T-helper 1 cell treated with Interleukin-12 subunit alpha and Interleukin-12 subunit beta and Interleukin-4 antibody, amounts not matched to agents 30 μg/mL and 1 μg/mL, for 36 hours (primary cell): ENCODE data around the gene MICOS13.
"Not testable (repeated sequence)": the region's sequence is repeated elsewhere in the genome, so short reads cannot be mapped to it uniquely, and the experiment has no call there.

Experiments
- H3K27ac Mint-ChIP-seq: one replicate; pipeline ENCODE4 v1.8.0; 2021; ENCODE audit warnings: mild to moderate bottlenecking, mixed read lengths
- H3K27me3 Mint-ChIP-seq: one replicate; pipeline ENCODE4 v1.8.0; 2021; ENCODE audit warnings: low read depth, mixed read lengths
- H3K36me3 Mint-ChIP-seq: one replicate; pipeline ENCODE4 v1.8.0; 2021; ENCODE audit warnings: low read depth, mixed read lengths
- H3K4me1 Mint-ChIP-seq: one replicate; pipeline ENCODE4 v1.8.0; 2021; ENCODE audit warnings: low read depth, mixed read lengths
- H3K4me3 Mint-ChIP-seq: one replicate; pipeline ENCODE4 v1.8.0; 2021; ENCODE audit warnings: mild to moderate bottlenecking, moderate library complexity, mixed read lengths
- H3K9me3 Mint-ChIP-seq: one replicate; pipeline ENCODE4 v1.8.0; 2021; ENCODE audit warnings: mixed read lengths

The MICOS13 gene

GRCh38 chr19:5707576-5708575 lies 27.6 kb upstream of the MICOS13 start:
- Mint-ChIP-seq H3K9me3 (no peaks in the 10 kb centered on the region), H3K27me3 (no peaks in the 10 kb centered on the region), H3K4me3 (no peak overlapping the region), H3K4me1 (no peaks in the 10 kb centered on the region), H3K27ac (no peak overlapping the region), H3K36me3 (peaks cover 19% of the 10 kb centered on the region)

DNA sequence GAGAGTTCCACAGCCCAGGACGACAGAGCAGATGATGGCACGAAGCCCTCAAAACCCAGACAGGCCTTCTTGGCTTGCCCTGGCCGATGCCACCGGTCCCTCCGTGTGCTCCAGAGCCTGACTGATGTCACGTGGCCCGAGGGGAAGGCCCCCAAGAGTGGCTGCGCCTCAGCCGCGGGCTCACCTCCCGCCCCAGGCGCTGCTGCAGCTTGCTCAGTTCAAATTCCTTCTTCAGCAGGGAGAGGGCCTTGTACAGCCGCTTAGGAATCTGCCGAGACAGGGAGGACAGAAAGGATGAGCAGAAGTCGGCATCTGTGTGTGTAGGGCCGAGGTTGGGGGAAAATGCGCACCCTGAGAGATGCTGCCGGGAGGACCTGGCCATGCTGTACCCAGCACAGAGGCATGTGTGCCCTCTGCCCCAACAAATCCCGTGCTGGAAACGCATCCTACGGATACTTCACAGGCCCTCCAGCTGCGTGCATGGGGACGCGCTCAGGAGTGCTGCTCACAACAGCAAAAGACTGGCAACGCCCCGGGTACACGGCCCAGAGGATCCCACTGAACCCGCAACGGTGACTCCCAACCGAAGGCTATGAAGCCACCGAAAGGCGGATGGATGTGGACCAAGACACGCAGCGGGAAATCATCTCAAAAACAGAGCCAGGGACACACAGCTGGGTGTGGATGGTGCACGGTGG lies 26.7 kb upstream of the MICOS13 start:
- no peak overlapping the region for H3K27ac Mint-ChIP-seq
- H3K4me3 Mint-ChIP-seq, result no peak overlapping the region
- H3K27me3 Mint-ChIP-seq, result no peaks in the 10 kb centered on the region
- H3K36me3 Mint-ChIP-seq, result peaks cover 15% of the 10 kb centered on the region
- no peaks in the 10 kb centered on the region for H3K4me1 Mint-ChIP-seq
- no peaks in the 10 kb centered on the region for H3K9me3 Mint-ChIP-seq

DNA sequence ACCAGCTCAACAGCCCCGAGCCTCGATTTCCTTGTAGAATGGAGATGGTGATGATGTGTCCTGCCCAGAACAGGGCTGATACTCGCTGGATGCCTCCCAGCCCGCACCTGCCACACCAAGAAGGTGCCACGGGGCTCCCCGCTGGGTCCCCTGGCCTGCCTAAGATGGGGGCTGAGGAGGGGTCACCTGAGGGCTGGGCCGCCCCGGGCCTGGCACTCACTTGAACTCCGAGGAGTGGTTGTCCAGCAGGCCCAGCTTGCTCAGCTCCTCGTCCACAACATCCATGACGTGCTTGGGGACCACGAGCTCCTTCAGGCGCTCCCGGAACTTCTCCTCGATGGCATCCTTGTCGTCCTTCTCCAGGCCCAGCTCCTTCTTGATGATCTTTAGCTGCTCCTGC lies 25.2 kb upstream of the MICOS13 start:
- no peak overlapping the region for H3K4me3 Mint-ChIP-seq
- H3K27me3 Mint-ChIP-seq, result no peaks in the 10 kb centered on the region
- no peaks in the 10 kb centered on the region for H3K9me3 Mint-ChIP-seq
- no peaks in the 10 kb centered on the region for H3K4me1 Mint-ChIP-seq
- H3K36me3 Mint-ChIP-seq, result peaks cover 20% of the 10 kb centered on the region
- no peak overlapping the region for H3K27ac Mint-ChIP-seq

- H3K9me3 Mint-ChIP-seq, result no peaks in the 10 kb centered on the region
- no peaks in the 10 kb centered on the region for H3K4me1 Mint-ChIP-seq
- H3K4me3 Mint-ChIP-seq, result no peak overlapping the region
- no peaks in the 10 kb centered on the region for H3K27me3 Mint-ChIP-seq
- H3K27ac Mint-ChIP-seq, result no peak overlapping the region
- peaks cover 21% of the 10 kb centered on the region for H3K36me3 Mint-ChIP-seq
Measured at GRCh38 chr19:5703819-5704818, 23.8 kb upstream of the MICOS13 start.

DNA sequence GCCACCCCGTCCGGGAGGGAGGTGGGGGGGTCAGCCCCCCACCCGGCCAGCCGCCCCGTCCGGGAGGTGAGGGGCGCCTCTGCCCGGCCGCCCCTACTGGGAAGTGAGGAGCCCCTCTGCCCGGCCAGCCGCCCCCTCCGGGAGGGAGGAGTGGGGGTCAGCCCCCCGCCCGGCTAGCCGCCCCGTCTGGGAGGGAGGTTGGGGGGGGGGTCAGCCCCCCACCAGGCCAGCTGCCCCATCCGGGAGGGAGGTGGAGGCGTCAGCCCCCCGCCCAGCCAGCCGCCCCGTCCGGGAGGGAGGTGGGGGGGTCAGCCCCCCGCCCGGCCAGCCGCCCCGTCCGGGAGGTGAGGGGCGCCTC lies 21.7 kb upstream of the MICOS13 start:
- not testable (repeated sequence) for H3K4me1 Mint-ChIP-seq, H3K27ac Mint-ChIP-seq, H3K9me3 Mint-ChIP-seq, H3K4me3 Mint-ChIP-seq, H3K27me3 Mint-ChIP-seq
- peaks cover 23% of the 10 kb centered on the region for H3K36me3 Mint-ChIP-seq

DNA sequence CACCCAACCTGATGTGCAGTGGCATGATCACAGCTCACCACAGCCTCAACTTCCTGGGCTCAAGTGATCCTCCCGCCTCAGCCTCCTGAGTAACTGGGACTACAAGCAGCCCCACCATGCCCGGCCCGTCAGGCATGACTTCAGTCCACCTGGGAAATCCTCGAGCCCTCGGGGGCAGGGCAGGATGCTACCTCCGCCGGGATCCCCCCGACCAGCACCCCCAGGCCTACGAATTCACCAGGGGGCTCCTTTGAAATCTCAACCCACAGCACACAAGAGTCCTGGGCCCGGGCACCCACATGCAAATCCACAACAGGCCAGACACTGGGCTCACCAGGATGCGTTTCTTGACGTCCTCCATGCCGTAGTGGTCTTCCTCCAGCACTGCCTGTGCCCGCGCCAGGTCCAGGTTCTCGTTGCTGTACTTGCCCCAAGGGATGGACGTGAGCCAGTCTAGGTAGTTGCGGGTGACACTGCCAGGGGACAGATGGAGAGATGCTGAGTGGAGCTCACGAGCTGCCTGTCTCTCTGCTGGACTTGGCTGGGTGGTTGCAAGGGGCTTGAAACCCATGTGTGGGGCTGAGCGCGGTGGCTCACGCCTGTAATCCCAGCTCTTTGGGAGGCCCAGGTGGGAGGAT lies 20.3 kb upstream of the MICOS13 start:
- H3K27ac Mint-ChIP-seq, result no peak overlapping the region
- peaks cover 19% of the 10 kb centered on the region for H3K36me3 Mint-ChIP-seq
- no peaks in the 10 kb centered on the region for H3K9me3 Mint-ChIP-seq
- no peak overlapping the region for H3K4me3 Mint-ChIP-seq
- H3K4me1 Mint-ChIP-seq, result no peaks in the 10 kb centered on the region
- no peaks in the 10 kb centered on the region for H3K27me3 Mint-ChIP-seq

DNA sequence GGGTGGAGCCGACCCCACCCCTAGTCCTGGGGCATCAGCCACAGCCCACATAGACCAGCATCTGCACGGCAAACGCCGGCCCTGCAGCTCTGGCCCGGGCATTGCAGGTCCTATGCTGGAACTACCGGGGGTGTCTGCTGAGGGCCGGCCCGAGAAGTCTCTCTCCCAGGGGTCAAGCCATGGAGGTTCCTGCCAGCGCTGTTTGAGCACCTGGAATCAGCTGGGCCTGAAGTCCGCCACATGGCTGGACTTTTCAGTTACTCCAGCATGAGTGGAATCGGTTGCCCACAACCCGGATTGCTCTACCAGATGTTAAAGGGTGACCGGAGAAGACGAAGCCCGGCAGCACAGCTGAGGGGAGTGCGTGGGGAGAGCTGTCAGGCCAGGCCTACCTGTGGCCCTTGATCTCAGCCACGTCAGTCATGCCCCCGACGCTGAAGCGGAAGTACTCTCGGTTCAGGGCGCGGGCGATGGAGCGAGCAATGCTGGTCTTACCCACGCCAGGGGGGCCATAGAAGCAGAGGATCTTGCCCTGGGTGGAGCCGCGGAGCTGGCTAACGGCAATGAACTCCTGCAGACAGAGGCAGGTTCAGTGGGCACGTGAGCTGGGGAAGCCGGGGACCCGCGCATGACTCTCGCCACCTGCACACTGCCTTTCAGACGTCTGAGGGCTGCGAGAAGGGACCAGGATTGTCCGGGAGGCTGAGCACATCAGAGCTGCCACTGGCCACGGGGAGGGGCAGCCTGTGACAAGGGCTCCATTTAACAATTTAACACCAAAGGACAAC lies 18.5 kb upstream of the MICOS13 start:
- no peaks in the 10 kb centered on the region for H3K9me3 Mint-ChIP-seq
- H3K4me1 Mint-ChIP-seq, result no peaks in the 10 kb centered on the region
- no peaks in the 10 kb centered on the region for H3K27me3 Mint-ChIP-seq
- H3K27ac Mint-ChIP-seq, result no peak overlapping the region
- H3K4me3 Mint-ChIP-seq, result no peak overlapping the region
- H3K36me3 Mint-ChIP-seq, result peaks cover 20% of the 10 kb centered on the region

GRCh38 chr19:5697890-5698634 lies 17.7 kb upstream of the MICOS13 start:
- peaks cover 16% of the 10 kb centered on the region for H3K36me3 Mint-ChIP-seq
- no peak overlapping the region for H3K27ac Mint-ChIP-seq
- no peaks in the 10 kb centered on the region for H3K9me3 Mint-ChIP-seq
- H3K4me3 Mint-ChIP-seq, result no peak overlapping the region
- no peaks in the 10 kb centered on the region for H3K27me3 Mint-ChIP-seq
- H3K4me1 Mint-ChIP-seq, result no peaks in the 10 kb centered on the region

GRCh38 chr19:5697022-5697889 lies 16.9 kb upstream of the MICOS13 start:
- Mint-ChIP-seq H3K4me3 (no peak overlapping the region), H3K36me3 (peaks cover 18% of the 10 kb centered on the region), H3K27ac (no peak overlapping the region)

GRCh38 chr19:5696196-5697021 lies 16.1 kb upstream of the MICOS13 start:
- H3K4me1 Mint-ChIP-seq, result peaks cover 6% of the 10 kb centered on the region
- H3K9me3 Mint-ChIP-seq, result no peaks in the 10 kb centered on the region
- H3K36me3 Mint-ChIP-seq, result peaks cover 18% of the 10 kb centered on the region
- H3K27ac Mint-ChIP-seq, result no peak overlapping the region
- no peak overlapping the region for H3K4me3 Mint-ChIP-seq
- H3K27me3 Mint-ChIP-seq, result no peaks in the 10 kb centered on the region

More at GRCh38 chr19:5697022-5697889, 16.9 kb upstream of the MICOS13 start:
- Mint-ChIP-seq H3K9me3 (no peaks in the 10 kb centered on the region), H3K4me1 (peaks cover 2% of the 10 kb centered on the region), H3K27me3 (no peaks in the 10 kb centered on the region)

DNA sequence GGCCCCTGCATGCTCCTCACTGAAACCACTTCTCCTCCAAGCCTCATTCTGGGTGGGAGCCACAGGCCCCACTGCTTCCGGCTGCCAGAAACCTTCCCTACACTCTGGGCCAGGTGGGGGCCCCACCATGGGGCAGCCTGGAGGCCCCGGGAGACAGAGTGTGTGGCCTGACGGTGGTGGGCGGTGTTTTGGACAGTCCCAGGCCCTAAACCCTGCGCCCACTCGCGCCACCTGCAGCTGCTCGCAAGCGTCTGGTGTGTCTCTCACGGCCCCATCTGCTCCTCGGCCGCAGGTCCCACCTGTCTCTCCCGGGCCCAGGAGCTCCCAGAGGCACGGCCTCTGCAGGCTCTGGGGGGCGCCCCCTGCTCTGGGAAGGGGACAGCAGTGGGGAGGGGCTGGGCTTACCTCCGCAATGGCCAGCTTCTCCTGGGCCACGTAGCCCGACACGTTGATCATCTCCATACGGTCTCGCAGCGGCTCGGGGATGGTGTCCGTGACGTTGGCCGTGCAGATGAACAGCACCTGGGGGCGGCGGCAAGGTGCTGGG lies 15.4 kb upstream of the MICOS13 start:
- no peak overlapping the region for H3K27ac Mint-ChIP-seq
- no peak overlapping the region for H3K4me3 Mint-ChIP-seq
- H3K9me3 Mint-ChIP-seq, result no peaks in the 10 kb centered on the region
- H3K4me1 Mint-ChIP-seq, result peaks cover 7% of the 10 kb centered on the region
- no peaks in the 10 kb centered on the region for H3K27me3 Mint-ChIP-seq
- peaks cover 20% of the 10 kb centered on the region for H3K36me3 Mint-ChIP-seq
